HT-29 (cell line): ENCODE data around the gene SLMAP. TPM values are rescaled to one million over a fixed set of nuclear protein-coding genes. Genes with fewer than 3 reads are reported as not detected.
A peak's percentile ranks its signal among the peaks of the same experiment; 100 is the strongest.

Source experiments
- DNase-seq: peaks from one replicate; pipeline ENCODE4 v3.0.0-alpha.2; 2015; ENCODE audit warnings: low spot score
- total RNA-seq: library from RNA; depleted of rRNA; stranded (reverse); fragments of >200 nt; shearing (Covaris generic); gene quantifications from 2 replicates; pipeline ENCODE4 v1.2.3, GENCODE V29; 2014

The SLMAP gene
- total RNA-seq, 1 experiment from 2014 or later: 57.2 TPM

DNA sequence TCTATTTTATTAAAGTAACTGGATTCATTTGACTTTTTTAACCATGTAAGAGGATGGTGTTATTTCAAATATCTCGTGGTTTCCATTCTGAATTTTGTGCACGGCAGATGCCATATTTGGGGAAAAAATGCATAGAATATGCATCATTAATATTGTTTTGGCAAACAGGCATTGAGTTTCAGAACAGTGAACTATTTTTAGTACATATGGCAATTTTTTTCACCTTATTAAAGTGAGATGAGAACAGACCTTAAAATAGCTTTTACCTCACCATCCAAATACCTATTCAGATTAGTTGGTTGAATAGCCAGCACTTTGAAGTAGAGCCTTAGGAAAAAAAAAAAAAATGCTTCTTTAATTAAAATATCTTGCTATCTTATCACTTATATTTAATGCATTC lies 134.8 kb downstream of the SLMAP start:
- DNase-seq: no peak

DNA sequence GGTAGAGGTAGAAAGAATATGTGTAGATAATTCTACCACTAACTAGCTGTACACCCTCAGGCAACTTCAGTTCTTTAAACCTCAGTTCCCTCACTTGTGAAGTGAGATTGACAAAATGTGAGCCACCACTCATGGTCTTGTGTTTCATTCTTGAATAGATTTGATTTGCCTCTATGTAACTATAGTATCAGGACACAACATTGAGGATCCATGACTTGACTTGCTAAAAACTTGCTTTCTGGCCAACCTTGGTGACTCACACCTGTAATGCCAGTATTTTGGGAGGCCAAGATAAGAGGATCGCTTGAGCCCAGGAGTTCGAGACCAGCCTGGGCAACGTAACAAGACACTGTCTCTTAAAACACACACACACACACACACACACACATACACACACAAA lies 136.3 kb downstream of the SLMAP start:
- DNase-seq: no peak

DNA sequence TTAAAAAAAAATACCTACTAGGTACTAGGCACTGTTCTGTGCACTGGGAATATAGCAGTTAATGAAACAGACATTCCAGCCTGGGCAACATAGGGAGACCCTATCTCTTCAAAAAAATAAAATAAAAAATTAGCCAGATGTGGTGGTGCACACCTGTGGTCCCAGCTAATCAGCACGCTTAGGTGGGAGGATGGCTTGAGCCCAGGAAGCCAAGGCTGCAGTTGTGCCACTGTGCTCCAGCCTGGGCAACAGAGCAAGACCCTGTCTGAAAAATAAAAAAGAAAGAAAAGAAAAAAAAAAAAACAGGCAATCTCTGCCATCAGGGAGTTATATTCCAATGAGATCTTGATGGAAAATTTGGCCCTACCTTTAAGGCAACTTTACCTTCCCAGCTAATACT lies 137.0 kb downstream of the SLMAP start:
- DNase-seq: no peak

DNA sequence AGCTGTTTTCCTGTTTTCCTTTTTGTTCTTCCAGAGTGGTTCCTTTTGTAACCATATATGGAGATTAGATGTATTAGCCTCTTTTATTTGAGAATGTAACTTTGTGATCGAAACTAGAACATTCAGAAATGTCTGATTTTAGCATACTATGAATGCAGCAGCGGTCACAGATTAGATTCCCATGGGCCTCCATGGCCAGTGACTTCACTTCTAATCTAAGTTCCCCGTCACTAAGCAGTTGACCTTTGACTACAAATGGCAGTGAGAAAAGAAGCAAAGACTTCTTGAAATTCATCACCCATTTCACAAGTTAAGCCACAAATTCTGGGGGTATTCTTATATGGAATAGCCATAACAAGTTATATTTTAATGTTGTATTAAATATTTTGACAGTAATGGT lies 137.6 kb downstream of the SLMAP start:
- DNase-seq: no peak

DNA sequence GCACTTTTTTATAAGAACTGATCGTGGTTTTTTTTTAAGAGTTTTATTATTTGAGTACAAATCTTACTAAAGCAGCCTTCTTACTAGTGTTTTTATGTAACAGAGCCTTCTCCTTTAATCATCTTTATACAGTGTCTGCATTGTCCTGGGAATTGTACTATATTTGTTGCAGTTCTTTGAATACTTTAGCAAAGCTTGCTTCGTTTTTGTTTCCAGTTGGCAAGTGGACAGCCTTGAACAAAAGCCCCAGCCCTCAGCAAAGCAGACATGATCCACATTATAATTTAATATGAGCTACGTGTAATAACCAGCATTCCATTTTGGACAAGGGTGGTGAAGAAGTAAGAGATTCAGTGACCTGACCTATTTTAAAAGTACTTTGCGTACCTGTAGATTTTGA lies 139.9 kb downstream of the SLMAP start:
- DNase-seq: no peak

DNA sequence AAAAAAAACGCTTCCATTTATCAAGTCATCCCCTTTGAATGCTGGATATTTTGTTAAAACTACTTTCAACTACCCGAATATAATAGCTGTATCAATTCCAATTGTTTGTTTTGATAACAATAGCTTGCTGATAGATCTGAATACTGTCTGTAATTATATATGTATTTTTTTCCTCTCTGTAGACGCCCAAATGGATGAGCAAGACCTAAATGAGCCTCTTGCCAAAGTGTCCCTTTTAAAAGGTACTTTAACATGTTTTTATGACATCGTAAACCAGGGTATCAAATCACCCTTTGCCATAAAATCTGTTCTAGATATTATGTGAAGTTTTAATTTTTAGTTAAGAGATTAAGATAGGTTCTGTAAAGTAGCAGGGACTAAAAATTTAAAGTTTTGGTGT lies 140.6 kb downstream of the SLMAP start:
- DNase-seq: no peak

DNA sequence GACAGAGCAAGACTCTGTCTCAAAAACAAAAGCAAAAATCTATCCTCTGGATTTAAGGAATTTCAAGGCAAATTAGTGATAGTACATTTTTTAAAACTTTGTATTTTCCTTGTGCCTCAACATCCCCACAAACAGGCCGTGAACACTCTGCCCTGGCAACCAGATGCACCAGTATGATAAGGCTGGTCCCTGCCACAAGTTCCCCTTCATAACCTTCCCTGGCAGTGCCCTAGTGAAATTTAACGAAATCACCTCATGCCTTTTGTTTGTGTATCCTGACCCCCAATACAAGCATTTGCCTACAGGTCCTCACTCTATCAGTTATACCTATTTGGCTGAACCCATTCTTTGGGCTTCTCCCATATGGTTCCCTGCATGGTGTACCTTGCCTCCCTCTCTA lies 144.7 kb downstream of the SLMAP start:
- no peak for DNase-seq

DNA sequence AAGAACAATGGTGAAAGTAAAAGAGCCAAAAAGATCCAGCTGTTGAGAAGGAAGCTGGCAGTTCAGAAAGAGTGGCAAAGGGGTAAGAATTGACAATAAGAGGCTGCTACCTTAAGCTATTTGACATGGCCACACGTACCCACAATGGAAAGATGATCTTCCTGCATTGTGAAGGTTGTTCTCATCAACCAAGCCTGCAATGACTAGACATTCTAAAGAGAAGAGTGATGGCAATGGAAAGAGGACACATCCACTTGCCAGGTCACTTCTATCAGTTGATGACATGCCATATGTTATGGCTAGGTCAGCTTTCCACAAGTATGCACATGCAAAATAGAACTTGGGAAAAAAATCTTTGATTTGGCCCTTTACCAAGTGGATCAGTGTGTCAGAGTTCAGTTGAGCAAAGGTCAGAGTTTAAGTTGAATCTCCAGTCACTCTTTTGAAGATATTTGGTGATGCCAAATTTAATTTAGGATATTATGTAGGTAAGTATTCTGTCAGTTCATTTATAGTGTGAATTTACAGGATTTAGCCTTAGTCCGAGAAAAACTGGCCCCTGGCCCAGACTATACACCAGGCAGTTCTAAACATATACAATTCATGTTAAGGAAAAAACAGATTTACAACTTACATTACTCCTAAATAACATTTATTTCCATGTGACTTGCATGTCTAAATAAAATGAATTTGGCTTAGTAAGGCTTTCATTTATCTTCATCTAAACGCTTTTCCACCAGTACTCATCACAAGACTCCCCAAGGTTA lies 147.2 kb downstream of the SLMAP start:
- no peak for DNase-seq

DNA sequence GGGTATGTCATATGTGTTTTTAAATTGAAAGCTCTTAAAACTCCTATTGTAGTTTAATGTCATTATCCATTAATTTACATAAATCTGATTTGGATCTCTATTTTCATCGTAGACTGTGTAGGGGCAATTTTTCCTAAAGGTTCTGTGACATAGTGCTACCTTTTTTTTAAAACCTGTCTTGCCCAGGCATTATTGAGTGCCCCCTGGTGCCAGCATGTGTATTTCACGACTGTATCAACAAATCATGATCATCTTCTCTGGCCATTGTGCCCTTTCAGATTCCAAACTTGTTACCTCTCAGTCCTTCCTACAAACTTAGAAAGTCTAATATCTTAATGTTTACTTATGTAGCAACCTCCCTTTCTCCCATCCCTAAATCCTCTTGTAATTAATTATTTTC lies 154.9 kb downstream of the SLMAP start:
- DNase-seq: peak; percentile 34

DNA sequence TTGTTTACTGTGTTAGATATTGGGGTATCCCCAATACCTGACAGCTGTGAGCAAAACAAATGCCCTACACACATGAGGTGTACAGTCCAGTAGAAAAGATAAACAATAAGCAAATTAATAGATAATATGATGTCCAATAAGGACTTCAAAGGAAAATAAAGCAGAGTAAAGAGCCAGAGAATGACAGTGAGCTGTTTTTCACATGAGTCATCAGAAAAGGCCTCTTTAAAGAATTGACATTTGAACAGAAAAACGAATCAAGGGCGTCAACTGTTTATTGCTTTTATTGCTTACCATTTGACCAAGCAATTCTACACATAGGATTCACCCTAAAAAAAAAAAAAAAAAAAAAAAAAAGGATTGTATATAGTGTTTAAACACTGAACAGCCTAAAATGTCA lies 155.5 kb downstream of the SLMAP start:
- DNase-seq: no peak

DNA sequence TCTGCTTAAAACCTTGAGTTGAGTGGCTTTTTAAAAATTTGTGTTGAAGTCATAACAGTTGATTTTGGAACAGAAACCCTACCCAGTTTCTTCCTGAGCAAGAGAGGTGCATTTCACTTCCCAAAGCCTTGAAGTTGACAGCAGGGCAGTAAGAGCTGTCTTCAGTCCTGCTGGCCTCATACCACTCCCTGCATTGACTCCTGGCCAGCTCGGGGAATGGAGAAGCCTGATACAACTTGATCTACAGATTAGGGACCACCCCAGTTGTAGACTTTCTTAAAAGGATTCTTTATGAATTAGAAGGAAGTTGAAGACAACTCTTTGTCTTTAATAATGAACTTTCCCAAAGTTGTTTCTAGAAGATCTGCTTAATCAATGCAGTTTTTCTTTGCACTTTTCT lies 161.5 kb downstream of the SLMAP start:
- DNase-seq: no peak

DNA sequence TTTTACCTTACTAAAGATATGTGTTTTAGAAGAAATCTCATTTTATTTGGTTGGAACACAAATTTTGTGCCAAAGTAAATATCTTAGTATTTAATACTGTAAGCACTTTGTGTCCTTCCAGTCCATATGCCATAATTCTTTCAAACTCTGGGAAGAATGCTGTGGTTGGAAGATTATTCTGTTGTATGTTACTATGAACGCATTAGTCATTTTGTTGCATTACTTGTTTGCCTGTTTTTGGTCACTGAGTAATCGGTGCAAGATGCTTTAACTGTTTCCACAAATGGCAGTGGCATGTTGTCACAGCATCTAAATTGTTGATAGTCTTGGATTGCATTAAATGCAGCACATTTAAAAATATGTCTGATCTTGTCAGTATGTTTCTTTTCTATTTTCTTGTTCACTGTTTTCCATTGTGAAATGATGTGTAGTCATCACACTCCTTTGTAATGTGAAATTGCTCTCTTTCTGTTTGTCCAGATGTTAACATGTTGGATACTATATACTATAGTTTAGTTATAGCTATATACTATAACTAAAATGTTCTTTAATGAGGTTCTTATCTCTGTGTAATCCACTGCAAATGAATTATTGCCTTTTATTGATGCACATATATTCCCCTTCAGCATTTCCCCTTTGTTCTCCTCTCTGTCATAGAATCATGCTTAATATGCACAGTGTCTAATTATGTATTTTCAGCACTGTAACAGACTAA lies 162.2 kb downstream of the SLMAP start:
- DNase-seq: no peak

DNA sequence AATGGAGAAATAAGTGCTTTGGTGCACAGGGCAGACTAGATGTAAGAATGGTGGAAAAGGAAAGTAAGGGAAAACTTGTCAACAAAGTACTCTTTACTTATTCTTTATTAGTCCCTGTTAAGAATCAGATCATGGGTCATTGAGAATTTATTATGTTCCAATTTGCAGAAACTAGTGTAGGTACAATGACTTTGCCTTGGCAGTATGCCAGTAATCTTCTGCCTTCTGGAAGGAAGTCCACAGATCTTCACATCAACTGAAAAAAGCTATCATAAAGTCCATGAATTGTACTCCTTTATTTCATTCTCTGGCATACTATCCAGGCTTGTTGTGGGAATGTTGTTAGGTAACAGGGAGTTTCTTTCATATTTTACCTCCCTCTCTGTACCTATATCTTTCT lies 163.9 kb downstream of the SLMAP start:
- peak; percentile 16 for DNase-seq

DNA sequence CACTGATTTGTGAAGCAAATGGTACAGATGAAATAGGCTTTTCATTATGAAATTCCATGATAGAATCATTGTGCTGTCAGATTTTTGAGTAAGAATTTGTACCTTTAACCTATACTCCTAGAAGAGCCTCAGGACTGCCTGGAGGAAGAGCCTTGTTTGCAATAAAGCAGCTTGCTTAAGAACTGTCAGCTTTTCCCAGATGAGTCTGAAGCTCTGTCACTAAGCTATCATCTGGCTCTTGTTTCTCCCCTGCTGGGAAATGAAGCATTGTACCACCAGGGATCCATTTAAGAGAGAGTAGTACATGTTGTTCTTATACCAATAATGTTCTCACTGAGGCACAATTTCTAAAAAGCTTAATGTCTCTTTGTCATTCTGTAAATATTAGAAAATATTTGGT lies 167.0 kb downstream of the SLMAP start:
- DNase-seq: no peak

DNA sequence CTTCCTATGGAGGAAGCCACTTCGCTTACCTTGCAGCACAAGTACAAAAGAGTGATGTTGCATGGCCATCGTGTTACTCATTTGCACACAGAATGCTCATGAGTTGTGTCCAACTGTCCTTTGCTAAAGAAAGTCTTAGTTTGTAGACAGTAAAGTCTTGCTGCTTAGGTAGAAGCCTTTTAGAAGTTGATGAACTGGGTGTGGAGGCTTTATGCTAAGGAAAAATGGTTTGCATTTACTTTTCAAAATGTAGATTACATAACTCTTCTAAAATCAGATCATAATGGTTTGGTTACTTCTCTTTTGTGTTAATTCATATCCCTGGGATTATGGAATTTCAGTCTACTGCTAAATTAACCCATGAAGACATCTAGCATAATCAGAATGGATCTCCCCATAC lies 167.6 kb downstream of the SLMAP start:
- no peak for DNase-seq

DNA sequence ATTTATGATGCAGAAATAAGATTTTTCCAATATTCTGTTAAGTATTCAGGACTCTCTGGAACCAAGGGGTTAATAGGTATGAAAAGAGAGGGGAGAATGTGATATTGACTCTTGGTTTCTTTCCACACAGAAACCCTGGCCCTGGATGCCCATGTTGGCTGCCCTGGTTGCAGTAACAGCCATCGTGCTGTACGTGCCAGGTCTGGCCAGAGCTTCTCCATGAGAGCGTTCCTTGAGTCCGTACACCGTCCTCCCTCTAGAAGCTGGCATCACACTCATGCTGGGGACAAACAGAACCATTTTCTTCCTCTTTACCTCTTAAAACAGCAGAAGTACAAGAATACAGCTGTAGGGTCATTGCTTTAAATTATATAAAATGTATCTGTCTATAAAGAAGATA lies 171.1 kb downstream of the SLMAP start:
- DNase-seq: no peak

DNA sequence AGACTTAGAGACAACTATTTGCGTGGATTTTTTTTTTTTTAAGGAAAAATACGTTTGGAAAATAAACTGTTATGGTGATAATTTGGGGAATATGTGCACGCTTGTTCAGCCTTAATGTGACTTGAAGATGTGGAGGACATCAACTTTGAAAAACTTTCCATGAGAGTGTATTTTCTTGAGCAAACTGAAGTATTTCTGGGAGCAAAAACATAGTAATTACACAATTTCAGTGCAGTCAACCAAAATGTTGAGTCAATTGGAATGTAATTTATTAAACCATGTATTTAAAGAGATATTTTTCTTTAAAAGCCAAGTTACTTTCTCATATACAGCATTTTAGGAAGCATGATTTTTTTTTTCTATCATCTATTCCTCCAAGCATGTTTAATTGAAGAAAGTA lies 171.8 kb downstream of the SLMAP start:
- DNase-seq: no peak

DNA sequence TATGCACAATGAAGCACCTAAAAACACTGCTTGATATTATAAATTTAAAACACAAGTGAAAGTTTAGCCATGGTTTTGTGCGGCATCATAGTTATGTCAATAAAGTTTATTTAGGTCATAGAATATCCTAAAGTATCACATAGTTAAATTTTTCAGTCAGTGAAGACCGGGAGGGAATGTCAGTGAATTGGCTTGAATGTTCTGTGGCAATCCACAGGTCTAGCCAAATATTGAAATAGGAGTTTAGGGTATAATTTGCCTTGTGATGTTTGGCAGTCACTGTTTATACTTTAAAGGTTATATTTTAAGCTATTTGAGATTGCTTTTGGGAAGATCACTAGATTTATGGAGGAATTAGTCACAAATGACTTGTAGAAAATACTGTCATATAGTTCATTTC lies 172.4 kb downstream of the SLMAP start:
- DNase-seq: no peak

DNA sequence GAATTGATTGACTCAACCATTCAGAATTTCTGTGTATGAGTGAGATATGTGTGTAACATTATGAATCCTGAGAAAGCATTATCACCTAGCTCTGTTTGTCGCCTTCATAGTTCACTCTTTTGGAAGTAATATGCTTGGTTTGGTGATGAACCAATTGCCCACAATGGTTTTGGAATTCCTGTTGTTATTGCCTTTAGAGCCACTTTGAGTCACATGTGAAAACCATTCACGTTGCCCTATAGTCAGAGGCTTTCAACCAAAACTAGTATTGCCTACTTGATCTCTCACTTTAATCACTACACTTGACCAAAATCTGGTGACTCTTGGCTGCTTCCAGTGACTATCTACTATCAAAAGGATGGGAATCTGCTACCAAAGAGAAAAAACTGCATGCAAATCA lies 173.9 kb downstream of the SLMAP start:
- no peak for DNase-seq

DNA sequence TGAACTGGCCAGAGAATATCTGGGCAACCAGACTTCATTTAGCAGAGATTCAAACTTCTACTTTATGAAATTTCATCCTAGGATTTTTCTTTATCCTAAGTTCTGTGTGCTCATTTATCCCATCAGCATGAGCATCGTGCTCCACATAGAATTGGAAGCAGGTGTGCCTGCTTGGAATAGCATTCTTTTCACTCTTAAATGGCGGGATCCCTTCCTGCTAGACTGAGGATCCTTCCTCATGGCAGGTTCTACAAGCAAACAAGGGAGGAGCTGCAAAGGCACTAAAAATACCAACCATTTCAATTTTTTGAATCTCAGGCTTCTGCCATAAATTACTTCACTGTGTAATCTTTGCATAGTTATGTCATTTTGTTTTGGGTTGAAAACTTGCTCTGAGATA lies 177.5 kb downstream of the SLMAP start:
- DNase-seq: no peak

DNA sequence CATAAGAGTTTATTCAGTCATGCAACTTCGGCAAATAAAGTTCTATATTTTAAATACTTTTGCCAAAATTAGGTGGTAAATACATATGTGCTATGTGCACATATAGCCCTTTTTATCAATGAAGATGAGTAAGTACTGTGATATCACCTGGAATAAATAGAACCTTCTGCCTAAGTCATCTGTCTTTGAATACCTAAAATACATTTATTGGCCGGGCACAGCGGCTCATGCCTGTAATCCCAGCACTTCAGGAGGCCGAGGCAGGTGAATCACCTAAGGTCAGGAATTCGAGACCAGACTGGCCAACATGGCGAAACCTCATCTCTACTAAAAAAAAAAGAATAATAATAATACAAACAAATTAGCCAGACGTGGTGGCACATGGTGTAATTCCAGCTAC lies 178.3 kb downstream of the SLMAP start:
- no peak for DNase-seq

DNA sequence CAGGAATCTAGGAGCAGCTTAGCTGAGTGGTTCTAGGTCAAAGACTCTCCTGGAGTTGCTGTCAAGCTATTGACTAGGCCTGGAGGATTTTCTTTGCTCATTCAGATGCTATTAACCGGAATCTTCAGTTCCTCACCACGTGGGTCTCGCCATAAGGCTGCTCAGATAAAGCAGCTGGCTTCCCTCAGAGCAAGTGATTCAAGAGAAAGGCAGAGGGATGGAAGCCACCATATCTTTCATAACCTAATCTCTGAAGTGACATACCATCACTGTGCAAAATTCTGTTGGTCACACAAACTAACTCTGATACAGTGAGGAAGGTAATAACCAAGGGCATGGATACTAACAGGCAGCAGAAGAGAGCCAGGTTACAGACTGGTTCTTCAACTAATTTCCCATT lies 179.4 kb downstream of the SLMAP start:
- DNase-seq: no peak

DNA sequence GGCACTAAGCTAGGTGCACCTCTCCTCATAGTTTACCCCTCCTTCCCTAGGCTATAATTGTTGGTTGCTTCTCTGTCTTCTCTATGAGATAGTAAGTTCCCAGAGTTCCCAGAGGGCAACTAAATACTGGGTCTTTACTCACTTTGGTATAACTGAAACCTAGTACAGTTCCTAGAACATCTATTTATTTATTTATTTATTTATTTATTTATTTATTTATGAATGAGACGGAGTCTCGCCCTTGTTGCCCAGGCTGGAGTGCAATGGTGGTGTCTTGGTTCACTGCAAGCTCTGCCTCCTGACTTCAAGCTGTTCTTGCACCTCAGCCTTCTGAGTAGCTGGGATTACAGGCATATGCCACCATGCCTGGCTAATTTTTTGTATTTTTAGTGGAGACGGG lies 181.0 kb downstream of the SLMAP start:
- DNase-seq: no peak

DNA sequence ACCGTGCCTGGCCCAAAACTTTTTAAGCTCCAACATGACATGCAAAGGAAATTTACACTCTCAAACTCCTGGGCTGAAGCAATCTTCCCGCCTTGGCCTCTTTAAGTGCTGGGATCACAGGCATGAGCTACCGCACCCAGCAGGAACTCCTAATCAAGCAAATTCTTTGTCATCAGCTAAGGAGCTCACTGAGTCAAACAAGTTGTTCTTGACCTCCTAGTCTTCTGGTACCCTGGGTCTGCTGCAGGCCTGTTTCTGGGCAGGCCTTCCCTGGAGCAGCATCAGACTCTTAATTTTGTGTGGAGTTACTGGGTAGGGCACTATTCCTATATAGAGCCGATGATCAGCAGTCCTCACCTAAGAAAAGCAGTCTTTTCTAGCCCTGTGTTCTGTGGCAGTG lies 183.7 kb downstream of the SLMAP start:
- DNase-seq: no peak
